Measurements from ENCODE around the gene FAM83B. TPM values are rescaled to one million over a fixed set of nuclear protein-coding genes. Genes with fewer than 3 reads are reported as not detected.
"Not testable (repeated sequence)": the region's sequence is repeated elsewhere in the genome, so short reads cannot be mapped to it uniquely, and the experiment has no call there.

FAM83B gene
- total RNA-seq, 1 experiment from 2014 or later, result 15.6 TPM

- TF ChIP-seq EZH2 (IDR thresholded peaks at IDR 0.05; ENCODE audit: low read depth) (no peak), CTCF (conservative IDR thresholded peaks at IDR 0.05) (no peak; the same call in 1 of the 2 replicates)
- H3K4me3 ChIP-seq, result no peak overlapping the region
- H3K27ac ChIP-seq, result no peak overlapping the region
- CTCF ChIA-PET, result no interaction called here
- H2AFZ ChIP-seq, result no peak overlapping the region
- intact Hi-C loops (cut with micrococcal nuclease; ENCODE audit: unreplicated experiment), result no loop called here
- H3K79me2 ChIP-seq (ENCODE audit: low read depth), result 0 out of 2 replicates have a peak, but pooled peaks cover 7% of the 10 kb centered on the region
- H3K27me3 ChIP-seq (ENCODE audit: insufficient read depth, low read depth), result no peaks in the 10 kb centered on the region
- H3K4me1 ChIP-seq (replicated peaks; ENCODE audit: insufficient read depth), result peaks cover 23% of the 10 kb centered on the region
- no peaks in the 10 kb centered on the region for H4K20me1 ChIP-seq (ENCODE audit: insufficient read depth)
- peaks cover 8% of the 10 kb centered on the region; the same call in 1 of the 2 replicates for H3F3A ChIP-seq (ENCODE audit: insufficient read depth, low read depth)
- DNase-seq, result no peak
- no peaks in the 10 kb centered on the region; the same call in 1 of the 2 replicates for H3K36me3 ChIP-seq (ENCODE audit: low read depth)
- no TSS peak for BruUV-seq (replicated peaks)
- POLR2A ChIA-PET (ENCODE audit: unreplicated experiment), result no interaction called here
- H3K4me2 ChIP-seq, result no peak overlapping the region
- 0 out of 2 replicates have a peak, but pooled peaks cover 4% of the 10 kb centered on the region for H3K9me2 ChIP-seq (ENCODE audit: insufficient read depth)
- no peaks in the 10 kb centered on the region for H3K9me3 ChIP-seq (ENCODE audit: insufficient read depth, low read depth)
Measured at GRCh38 chr6:54878718-54879117, 32.1 kb downstream of the FAM83B start.

GRCh38 chr6:54879188-54879985, 32.8 kb downstream of the FAM83B start:
- Histone ChIP-seq H3K27ac (no peak overlapping the region), H3K9me3 (ENCODE audit: insufficient read depth, low read depth) (no peaks in the 10 kb centered on the region), H3F3A (ENCODE audit: insufficient read depth, low read depth) (peaks cover 4% of the 10 kb centered on the region; the same call in 1 of the 2 replicates), H3K4me2 (no peak overlapping the region), H3K36me3 (ENCODE audit: low read depth) (no peaks in the 10 kb centered on the region; the same call in 1 of the 2 replicates), H3K4me1 (replicated peaks; ENCODE audit: insufficient read depth) (peaks cover 17% of the 10 kb centered on the region), H3K79me2 (ENCODE audit: low read depth) (0 out of 2 replicates have a peak, but pooled peaks cover 7% of the 10 kb centered on the region), H2AFZ (no peak overlapping the region), H3K27me3 (ENCODE audit: insufficient read depth, low read depth) (no peaks in the 10 kb centered on the region), H3K4me3 (no peak overlapping the region), H3K9me2 (ENCODE audit: insufficient read depth) (0 out of 2 replicates have a peak, but pooled peaks cover 4% of the 10 kb centered on the region), H4K20me1 (ENCODE audit: insufficient read depth) (no peaks in the 10 kb centered on the region)
- POLR2A ChIA-PET (ENCODE audit: unreplicated experiment), result interaction anchor here (0.6 kb wide), 1 partner anchor 76 kb away, joined by 3 read pairs; no protein-coding TSS in a partner anchor
- DNase-seq, result no peak
- TF ChIP-seq EZH2 (IDR thresholded peaks at IDR 0.05; ENCODE audit: low read depth) (no peak), CTCF (conservative IDR thresholded peaks at IDR 0.05) (no peak)
- CTCF ChIA-PET, result no interaction called here
- intact Hi-C loops (cut with micrococcal nuclease; ENCODE audit: unreplicated experiment), result no loop called here
- BruUV-seq (replicated peaks), result no TSS peak

GRCh38 chr6:54881067-54881730, 34.6 kb downstream of the FAM83B start:
- no peaks in the 10 kb centered on the region for H3F3A ChIP-seq (ENCODE audit: insufficient read depth, low read depth)
- intact Hi-C loops (cut with micrococcal nuclease; ENCODE audit: unreplicated experiment), result no loop called here
- peaks cover 8% of the 10 kb centered on the region; the same call in 1 of the 2 replicates for H3K4me1 ChIP-seq (replicated peaks; ENCODE audit: insufficient read depth)
- H3K9me2 ChIP-seq (ENCODE audit: insufficient read depth), result 0 out of 2 replicates have a peak, but pooled peaks cover 4% of the 10 kb centered on the region
- ChIA-PET CTCF (no interaction called here), POLR2A (ENCODE audit: unreplicated experiment) (no interaction called here)
- no peak for DNase-seq
- H3K27ac ChIP-seq, result no peak overlapping the region
- no peaks in the 10 kb centered on the region for H3K9me3 ChIP-seq (ENCODE audit: insufficient read depth, low read depth)
- no peaks in the 10 kb centered on the region for H4K20me1 ChIP-seq (ENCODE audit: insufficient read depth)
- H3K79me2 ChIP-seq (ENCODE audit: low read depth), result no peaks in the 10 kb centered on the region; the same call in 1 of the 2 replicates
- BruUV-seq (replicated peaks), result no TSS peak
- no peak overlapping the region for H3K4me2 ChIP-seq
- H3K36me3 ChIP-seq (ENCODE audit: low read depth), result no peaks in the 10 kb centered on the region; the same call in 1 of the 2 replicates
- no peak overlapping the region for H2AFZ ChIP-seq
- no peaks in the 10 kb centered on the region for H3K27me3 ChIP-seq (ENCODE audit: insufficient read depth, low read depth)
- TF ChIP-seq EZH2 (IDR thresholded peaks at IDR 0.05; ENCODE audit: low read depth), result no peak
- TF ChIP-seq CTCF (conservative IDR thresholded peaks at IDR 0.05), result no peak
- no peak overlapping the region for H3K4me3 ChIP-seq

- H3K27ac ChIP-seq; DNase-seq; H3K79me2 ChIP-seq (ENCODE audit: low read depth); H3K27me3 ChIP-seq (ENCODE audit: insufficient read depth, low read depth); CTCF ChIA-PET; H2AFZ ChIP-seq; H3K4me2 ChIP-seq; H4K20me1 ChIP-seq (ENCODE audit: insufficient read depth); H3K4me1 ChIP-seq (replicated peaks; ENCODE audit: insufficient read depth); intact Hi-C loops (cut with micrococcal nuclease; ENCODE audit: unreplicated experiment); H3K36me3 ChIP-seq (ENCODE audit: low read depth); H3K4me3 ChIP-seq; POLR2A ChIA-PET (ENCODE audit: unreplicated experiment); H3K9me2 ChIP-seq (ENCODE audit: insufficient read depth); BruUV-seq (replicated peaks); H3K9me3 ChIP-seq (ENCODE audit: insufficient read depth, low read depth); H3F3A ChIP-seq (ENCODE audit: insufficient read depth, low read depth): not testable (repeated sequence)
Measured at GRCh38 chr6:54881891-54882290, 35.3 kb downstream of the FAM83B start.
